Cardiac atrium fibroblast (primary cell): Measurements from ENCODE around the gene FBLN5. TPM values are rescaled to one million over a fixed set of nuclear protein-coding genes. Genes with fewer than 3 reads are reported as not detected.

ENCODE experiments used
- total RNA-seq: library from RNA; depleted of rRNA; stranded (reverse); fragments of >200 nt; gene quantifications from 2 replicates; pipeline ENCODE4 v1.2.3, GENCODE V29; 2015

The FBLN5 gene
- total RNA-seq: 58.3 and 74.8 TPM in 2 replicates

GRCh38 chr14:91947475-91948184 lies at the start of gene FBLN5:
FBLN5 (minus strand) TSS chr14:91947694; CDS start chr14:91947229, 465 bp downstream.

GRCh38 chr14:91867316-91867988 lies 80.0 kb downstream of the FBLN5 start, which contains the start of gene TC2N:
TC2N (minus strand) TSS chr14:91867536; CDS start chr14:91813769, 53,767 bp downstream.

Other genes starting within 250 kb of the FBLN5 start
- gene CATSPERB, start 215.6 kb downstream of the FBLN5 start, total RNA-seq: 0.16 TPM in 1 of 2 replicates, not detected in the other
- 0.97 and 1.3 TPM in 2 replicates for gene TC2N, start 80.2 kb downstream of the FBLN5 start, total RNA-seq
- 28.5 and 35.9 TPM in 2 replicates for gene TRIP11, start 92.4 kb upstream of the FBLN5 start, total RNA-seq
- gene ATXN3, start 158.9 kb upstream of the FBLN5 start, total RNA-seq: 20.2 and 42.9 TPM in 2 replicates
- 298 and 332 TPM in 2 replicates for gene NDUFB1, start 174.0 kb upstream of the FBLN5 start, total RNA-seq
- gene CPSF2, start 174.3 kb upstream of the FBLN5 start, total RNA-seq: 23.5 and 32.9 TPM in 2 replicates